Measurements from ENCODE around the gene FAM76B.

FAM76B gene

DNA sequence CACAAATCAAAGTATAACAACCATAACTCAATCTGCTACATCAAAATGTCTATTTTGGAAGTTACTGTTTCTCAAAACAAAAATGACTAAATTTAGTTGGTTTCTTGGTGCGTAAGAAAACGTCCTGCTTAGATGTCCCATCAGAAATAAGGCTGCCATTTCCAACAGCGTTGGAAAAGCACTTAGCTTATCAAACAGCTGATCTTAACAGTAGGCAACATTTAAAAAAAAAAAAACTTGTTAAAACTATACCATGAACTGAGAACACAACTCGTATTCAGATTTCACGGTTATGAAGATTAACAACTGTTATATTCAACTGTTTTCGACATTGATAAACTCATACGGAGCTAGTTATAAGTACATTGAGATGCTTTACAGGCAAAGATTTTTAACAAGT, 3.1 kb upstream of the FAM76B start:
- no peak for DNase-seq

DNA sequence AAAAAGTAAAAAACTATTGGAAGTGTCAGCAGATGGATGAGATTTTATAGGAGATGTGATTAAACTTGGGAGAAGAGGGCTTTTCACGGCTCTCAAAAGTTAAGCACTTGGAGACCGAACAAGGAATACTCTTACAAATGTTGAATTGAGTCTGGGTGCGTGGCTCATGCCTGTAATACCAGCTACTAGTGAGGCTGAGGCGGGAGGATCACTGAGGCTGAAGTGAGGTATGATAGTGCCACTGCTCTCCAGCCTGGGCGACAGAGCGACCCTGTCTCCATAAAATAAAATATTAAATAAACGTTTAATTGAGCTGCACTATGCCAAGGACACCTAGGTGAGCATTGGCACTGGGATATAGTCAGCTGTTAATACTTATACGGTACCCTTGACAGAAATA, 2.6 kb upstream of the FAM76B start:
- DNase-seq, result no peak

DNA sequence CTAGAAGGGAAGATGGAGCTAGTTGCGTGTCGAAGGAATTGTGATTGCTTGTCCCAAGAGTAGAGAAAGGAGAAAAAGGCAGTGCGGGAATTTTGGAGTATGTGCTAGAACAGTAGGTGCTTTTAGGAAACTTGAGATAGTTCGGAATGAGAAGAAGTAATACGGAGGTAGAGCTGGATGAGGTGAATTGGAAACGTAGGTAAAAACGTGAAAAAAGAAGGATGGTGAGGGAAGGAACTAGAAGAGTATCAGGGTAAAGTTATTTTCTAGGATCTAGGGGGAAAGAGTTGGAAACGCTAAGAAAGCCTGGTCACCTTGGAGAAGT, 2.1 kb upstream of the FAM76B start:
- no peak for DNase-seq

DNA sequence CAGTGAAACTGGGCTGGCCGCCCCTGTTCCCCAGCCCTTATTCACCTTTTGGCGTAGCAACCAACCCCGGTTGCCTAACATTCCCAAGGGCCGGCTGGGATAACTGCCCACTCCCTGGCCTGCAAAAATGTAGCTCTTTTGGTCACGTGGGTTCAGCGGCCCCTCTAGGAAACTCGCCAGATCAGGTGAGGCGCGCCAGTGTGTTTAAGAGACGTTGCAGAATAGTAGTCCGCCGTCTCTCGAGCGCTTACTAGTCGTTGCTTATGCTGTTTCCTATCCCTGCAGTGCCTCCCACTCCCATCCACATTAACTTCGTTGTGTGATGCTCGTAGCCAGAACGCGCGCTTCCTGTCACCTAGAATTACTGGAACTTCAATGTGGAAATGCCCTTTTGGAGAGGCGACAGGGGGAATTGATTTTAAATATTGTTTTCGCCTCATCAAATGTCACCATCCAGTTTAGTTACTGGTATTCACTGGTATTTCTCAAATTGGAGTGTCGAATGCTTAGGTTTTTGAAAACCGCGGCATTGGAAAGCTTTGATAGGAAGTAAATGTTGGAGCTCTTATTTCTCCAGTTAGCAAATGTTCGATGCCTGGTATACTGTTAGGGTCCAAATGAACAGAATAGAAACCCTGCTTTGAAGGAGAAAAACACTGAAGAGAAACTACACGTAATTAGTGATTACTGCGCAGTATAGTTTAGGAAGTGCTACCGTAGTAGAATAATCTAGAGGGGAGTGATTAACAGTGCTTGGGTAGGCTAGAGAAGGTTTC, 1.5 kb upstream of the FAM76B start:
- peak in 46 of 51 donors; percentile 20 to 76 (median 48) for DNase-seq

DNA sequence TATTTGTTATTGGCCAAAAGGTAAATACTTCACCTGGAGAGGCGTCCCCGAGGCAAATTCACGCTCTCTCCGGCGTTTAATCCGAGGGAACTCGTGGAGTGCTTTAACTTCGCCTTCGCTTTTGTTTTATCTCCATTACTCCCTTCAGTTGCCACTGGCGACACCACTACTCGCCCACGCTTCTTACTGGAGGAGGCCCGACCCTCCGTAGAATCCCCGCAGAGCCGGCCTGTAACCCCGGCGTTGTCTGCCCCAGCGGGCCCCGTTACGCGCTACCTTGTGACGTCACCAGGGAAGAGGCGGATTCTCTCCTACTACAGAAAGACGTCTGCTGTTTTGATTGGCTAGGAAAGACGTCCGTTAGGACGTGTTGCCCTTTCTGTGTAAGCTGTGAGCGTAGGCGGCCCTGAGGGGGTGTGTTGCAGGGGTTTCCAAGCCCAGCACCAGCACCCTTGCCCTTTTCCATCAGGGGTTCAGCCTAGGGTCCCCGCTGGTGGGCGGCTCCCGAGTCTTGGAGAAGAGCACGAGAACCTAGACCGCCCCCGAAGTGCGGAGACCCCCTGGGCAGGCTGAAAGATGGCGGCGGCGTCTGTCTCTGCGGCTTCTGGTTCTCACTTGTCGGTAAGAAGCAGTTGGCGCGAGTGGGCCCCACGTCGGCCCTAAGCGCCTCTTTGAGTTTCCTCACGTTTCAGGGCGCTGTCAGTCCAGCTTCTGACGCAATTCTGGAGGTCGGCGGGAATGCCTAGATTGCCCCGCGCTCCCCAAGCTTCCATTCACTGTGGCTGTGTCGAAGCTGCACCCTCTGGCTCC, 746 bp upstream of the FAM76B start, which contains the start of gene CEP57:
Gene CEP57 (plus strand): TSS at position 376 of the 810 bp plus-strand sequence. CDS start 201 bp downstream, at position 577.
- peak; percentile 51 to 96 (median 87) for DNase-seq

DNA sequence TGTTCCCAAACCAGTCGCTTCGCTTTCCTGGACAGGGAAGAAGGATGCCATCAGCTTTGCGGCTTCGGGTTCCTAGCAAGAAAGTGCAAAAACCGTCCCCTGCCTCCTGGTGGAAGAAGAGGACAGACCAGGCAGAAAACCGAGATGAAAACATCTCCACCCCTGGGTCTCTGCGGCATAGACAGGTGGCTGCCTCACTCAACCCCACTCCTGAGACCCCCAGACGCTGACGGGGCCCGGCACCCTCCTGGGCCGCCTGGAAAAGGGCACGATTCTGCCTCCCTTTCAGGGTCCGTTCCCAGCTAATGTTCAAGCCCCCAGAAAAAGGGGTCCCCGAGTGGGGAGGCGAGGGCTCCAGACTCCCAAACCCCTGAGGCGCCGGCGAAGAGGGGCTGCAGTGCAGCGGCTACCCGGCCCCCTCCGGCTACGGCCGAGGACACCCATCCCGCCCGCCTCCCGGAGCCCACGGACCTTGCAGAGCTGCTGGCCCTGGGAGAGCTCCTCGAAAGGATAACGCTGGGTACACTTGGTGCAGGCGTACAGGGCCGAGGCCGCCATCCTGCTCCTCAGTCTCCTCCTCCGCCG, 569 bp downstream of the FAM76B start:
- DNase-seq, result peak in 18 of 51 donors; percentile 6 to 70 (median 28)

DNA sequence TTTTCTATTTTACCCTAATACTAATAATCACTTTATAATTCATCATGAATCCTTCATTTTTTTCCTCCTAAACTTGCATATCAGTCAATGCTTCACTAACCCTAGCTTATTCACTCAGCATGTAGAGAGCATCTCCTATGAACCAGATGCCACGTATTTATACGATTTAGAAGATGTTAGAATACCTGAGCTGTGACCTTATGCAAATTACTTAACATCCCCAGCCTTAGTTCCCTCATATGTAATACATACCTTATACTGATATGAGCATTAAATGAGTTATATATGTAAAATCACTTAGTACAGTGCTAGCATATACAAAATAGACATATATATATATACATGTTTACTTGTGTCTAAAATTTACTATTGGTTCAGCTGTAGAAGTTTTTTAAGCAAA, 9.0 kb downstream of the FAM76B start:
- no peak for DNase-seq

DNA sequence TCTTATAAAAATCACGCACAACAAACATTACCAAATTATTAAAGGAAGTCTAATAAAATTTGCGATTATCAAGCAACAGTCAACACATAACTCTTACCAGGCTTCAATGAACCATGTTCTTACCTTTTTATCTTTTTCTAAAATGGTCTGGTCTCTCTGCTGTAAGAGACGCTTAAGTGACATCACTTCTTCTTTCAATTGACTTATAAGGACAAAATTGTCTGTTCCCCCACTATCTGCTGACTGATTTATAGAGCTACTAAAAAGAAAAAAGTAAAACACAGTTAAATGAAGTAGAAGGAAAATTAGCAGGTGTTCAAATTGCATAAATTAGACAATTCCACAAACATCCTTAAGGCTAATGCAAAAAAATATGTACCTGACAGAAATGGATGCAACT, 10.9 kb downstream of the FAM76B start:
- no peak for DNase-seq

DNA sequence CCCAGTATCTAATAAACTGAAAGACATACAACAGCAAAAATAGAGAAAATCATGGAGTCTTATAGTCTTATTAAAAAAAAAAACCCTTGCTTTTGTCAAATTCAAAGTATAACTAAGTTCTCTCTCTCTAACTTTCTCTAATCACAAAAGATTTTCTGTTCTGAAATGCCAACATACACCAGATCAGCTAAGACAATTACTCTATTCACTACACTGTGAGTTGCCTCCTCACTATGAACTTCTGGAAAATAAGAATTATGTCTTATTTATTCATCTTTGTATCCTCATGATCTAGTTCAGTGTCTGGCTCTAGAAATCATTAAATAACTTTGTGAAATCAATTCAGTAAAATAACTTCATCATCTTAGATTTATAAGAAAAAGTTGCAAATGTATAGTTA, 12.7 kb downstream of the FAM76B start:
- DNase-seq, result no peak

DNA sequence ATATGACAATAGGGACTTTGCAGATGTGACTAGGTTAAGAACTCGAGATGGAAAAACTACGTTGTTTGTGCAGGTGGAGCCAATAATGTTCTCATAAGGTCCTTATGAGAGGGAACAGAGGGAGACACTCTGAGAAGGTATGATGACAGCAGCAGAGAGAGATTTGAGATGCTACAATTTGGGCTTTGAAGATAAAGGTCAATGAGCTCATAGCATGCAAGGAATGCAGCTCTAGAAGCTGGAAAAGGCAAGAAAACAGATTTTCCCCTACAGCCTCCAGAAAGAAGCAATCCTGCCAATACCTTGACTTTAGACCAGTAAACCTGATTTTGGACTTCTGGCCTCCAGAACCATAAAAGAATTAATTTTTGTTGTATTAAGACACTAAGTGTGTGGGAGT, 21.1 kb downstream of the FAM76B start:
- no peak for DNase-seq

DNA sequence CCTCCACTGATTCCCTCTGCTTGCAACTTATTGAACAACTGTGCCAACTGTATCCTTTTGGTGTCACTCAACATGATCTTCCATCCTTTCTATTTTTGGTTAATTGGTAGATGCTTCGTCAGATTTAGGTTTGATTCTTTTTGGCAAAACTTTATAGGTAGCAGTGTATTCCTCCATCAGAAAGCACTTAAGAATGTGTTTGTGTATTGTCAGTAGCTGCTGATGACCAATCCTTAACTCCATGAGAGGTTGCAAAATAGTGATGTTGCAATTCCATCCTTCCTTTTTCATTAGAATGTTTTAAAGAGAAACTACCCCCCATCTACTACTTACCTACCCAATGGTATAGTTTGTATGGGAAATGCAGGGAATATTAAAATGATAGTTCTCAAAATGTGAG, 22.1 kb downstream of the FAM76B start:
- DNase-seq, result no peak

DNA sequence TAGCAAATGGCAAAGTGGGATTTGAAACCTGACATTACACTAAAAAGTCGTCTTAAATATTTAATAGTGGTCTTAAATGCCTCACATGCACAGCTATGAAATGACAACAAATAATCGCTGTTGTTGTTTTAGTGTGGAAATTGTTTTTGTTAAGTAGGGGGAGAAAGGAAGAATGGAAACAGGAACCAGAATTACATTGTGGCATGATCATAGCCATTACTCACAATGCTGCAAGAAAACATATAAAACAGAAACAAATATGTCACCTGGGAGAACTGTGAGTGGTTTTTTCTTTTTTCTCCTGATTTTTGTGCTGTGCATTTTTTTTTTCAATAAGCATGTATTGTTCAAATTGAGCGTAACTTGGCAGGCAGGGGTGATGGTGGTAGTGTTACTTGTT, 22.9 kb downstream of the FAM76B start:
- DNase-seq, result no peak

DNA sequence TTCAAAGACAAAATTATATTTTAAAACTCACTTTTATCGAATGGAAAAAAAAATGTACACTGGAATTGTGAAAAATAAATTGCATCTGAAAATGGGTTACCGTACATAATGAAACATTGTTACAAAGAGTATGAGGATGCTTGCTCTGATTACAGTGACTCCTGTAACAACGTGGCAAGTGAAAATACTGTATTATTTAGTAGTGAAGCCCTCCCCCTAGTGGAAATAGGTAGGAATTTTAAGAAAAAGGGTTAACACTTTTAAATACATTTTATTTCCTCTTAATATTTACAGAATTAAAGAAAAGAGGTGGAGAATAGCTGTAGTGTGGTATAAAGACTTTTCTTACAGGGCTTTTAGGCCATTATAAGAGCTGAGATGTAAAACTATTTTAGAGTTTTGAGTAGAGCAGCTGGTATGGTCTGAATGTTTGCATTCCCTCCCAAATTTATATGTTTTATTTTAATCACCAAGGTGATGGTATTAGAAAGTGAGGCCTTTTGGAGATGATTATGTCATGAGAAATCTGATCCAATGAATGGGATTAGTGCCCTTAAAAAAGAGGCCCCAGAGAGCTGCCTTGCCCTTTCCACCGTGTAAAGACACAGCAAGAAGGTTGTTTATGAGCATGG, 25.2 kb downstream of the FAM76B start:
- peak in 1 of 51 donors; percentile 58 for DNase-seq

DNA sequence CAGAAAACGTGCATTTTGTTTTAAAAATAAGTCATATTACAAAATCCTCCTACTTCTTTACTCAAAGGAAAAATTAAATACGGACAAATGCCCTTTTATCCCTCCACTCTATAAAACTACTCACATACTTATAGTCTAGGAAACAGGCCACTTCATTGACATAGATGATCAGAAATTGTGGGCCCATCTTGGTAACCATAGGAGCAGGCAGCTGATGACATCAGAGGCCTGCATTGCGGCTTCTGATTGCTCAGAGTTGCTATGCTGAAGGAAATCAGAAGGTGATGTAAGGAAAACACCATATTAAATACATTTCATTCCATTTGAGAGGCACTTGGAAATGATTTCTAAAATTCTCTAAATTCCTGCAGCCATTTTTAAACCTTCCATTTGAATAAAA, 27.0 kb downstream of the FAM76B start:
- DNase-seq, result no peak

DNA sequence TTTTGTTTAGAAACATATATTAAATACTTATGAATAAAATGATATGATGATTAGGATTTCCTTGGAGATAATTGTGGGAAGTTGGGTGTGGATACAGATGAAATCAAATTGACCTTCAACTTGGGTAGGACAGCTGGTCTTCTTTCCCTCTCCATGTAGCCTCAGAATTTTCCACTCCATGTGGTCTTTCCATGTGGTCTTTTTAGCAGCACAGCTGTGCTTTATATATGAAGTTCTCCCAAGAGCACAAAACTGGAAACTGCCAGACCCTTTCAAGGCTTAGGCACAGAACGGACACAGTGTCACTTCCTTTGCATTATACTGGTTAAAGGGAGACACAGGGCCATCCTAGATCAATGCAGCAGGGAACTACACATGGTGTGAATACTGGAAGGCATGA, 28.6 kb downstream of the FAM76B start:
- DNase-seq, result no peak

DNA sequence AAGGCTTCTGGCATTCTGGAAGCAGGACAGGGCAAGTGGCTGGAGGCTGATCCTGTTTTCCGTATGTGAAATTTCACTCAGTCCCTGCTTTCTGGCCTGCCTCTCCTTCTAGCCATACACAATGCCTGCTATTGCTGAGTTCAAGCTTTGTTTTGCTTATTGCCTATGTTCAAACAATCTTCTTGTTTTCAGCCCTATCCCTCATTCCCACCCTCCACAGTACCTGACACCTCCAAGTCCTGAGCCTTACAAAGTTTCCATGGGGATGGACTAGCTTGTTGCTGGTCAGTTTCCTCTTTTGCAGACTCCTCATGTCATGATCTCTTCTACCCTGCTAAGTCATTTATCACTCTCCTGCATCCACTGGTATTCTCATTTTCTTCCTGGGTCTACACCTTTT, 38.1 kb downstream of the FAM76B start:
- no peak for DNase-seq

DNA sequence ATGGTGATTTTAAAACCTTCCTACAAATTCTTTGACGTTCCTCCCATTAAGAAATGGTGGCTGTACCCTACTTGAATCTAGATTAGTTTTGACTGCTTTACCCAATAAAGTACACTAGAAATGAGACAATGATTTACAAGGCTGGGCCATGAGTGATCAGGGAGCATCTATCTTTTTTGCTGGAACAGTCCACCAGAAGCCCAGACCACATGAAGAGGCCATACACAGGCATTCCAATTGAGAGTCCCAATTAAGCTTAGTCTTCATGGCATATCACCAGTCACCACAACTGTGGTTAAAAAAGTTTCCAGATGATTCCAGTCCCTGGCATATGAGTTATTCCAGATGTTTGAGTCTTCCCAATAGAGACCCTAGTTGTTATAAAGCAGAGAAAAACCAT, 39.5 kb downstream of the FAM76B start:
- DNase-seq, result no peak

DNA sequence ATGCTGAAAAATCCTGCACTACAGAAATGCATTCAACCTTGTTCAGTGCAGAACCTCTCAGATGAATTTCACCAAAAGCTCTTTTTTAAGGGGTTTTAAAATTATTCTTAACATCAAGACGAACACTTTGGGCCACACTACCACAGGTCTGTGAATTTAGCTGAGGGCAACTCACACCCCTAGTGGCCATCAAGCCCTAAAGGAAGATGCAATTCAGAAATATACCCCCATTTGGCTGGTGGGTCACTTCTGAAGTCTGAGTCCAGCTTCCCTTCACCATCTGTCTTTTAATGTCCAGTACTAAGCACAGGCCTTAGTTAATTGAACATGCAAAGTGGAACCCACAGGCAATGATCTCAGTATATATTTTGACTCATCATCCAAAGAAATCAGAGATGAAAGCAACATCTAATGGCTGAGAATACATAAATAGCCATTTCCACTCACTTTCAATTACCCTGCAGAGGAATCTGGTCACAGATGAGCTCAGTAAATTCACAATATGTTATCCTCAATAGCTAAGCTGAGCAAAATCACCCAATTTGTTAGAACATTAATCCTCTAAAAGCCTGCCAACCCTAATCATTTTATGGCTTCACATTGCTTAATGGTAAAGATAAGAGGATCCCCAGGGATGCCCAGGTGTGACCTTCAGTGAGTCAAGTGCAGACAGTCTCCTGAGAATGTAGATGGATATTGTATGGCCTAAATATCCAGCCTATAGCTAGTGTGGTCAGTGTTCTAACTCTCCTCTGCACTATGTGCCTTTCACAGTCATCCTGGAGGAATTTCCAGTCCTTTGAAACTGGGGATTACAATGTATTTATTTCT, 50.3 kb downstream of the FAM76B start:
- no peak for DNase-seq

DNA sequence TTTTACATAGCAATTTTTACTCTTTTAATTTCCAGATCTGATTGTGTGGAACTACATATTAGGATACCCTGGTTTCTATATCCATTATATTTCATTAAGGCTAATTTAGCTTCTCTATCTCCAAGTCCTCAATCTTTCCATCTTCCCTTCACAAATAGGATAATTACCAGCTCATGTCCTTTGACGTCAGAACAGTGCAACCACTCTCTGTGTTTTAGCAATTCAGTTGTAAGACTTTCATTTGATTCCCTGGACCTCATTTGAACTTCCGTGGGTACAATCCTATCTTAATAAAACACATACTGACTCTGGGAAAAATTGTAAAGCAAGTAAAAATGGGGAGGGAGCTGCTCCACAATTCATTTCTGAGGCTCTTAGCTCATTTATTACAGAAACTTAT, 52.8 kb downstream of the FAM76B start:
- no peak for DNase-seq

DNA sequence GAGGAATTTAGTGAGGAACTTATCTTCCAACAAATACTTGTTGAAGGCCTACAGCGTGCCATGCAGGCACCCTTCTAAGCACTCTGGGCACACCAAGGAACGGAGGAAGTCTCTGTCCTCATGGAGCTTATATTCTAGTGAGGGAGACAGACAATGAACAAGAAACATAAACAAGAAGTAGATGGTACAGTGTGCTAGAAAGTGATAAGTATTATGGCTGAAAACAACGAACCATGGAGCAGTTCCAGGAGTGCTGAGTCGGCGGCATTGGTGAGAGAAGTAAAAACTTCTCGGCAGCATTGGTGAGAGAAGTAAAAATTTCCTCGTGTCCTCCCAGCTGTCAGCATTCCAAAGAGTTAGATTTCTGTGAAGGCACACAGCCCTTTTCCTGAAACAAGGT, 53.2 kb downstream of the FAM76B start:
- peak in 1 of 51 donors; percentile 0 for DNase-seq

DNA sequence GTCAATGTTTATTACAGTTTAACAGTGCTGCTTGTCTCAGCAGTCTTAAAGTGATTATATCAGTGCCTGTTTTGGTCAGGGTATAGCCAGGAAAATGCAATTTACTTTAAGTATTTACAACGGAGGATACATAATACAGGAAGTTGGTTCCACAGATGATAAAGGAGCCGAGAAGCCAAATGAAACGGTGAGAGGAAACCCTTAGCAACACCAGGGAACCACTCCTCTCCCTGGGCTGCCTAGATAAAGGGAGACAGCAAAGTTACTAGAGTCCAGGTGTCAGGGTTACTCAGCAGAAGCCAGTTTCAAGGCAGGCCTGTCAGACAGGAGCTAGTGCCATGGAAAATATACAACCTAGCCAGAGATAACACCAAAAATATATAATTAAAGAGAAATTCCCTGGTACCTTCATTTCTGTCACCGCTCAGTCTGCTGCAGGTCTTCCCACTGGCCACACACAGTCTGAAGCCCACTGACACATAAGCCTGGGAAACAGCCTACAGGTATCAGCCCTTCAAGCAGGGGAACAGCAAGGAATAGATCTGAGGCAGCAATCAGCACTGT, 55.5 kb downstream of the FAM76B start:
- no peak for DNase-seq

Data from hypothalamus (tissue), 51 donors.